HepG2 (cell line): ENCODE results near the gene DRG1. TPM values are rescaled to one million over a fixed set of nuclear protein-coding genes. Genes with fewer than 3 reads are reported as not detected.

Experiments used
- AHR ChIP-seq: IDR thresholded peaks from 2 replicates; pipeline ENCODE4 v1.6.1; 2018; ENCODE audit warnings: missing genetic modification reagents, missing compliant biosample characterization
- ASH2L ChIP-seq: fragments of 300-600, 200-600 bp; sonication (generic); IDR thresholded peaks from 2 replicates; pipeline ENCODE4 v1.7.0; 2017; ENCODE audit warnings: low read depth, mild to moderate bottlenecking, moderate library complexity, mixed read lengths, low read length; ENCODE audit not compliant: insufficient read length
- BCL3 ChIP-seq: sonication (generic); formaldehyde crosslinking; IDR thresholded peaks from 2 replicates; pipeline ENCODE4 v1.5.1; 2020; ENCODE audit warnings: mild to moderate bottlenecking, missing genetic modification reagents, moderate library complexity
- CCDC6 ChIP-seq: sonication (generic); formaldehyde crosslinking; IDR thresholded peaks from 2 replicates; pipeline ENCODE4 v1.8.1; 2022; ENCODE audit warnings: mild to moderate bottlenecking, missing genetic modification reagents, moderate library complexity
- CEBPZ ChIP-seq: IDR thresholded peaks from 2 replicates; pipeline ENCODE4 v1.6.1; 2012; ENCODE audit warnings: low read length, improper control_type of control experiment
- EEA1 ChIP-seq: sonication (generic); formaldehyde crosslinking; IDR thresholded peaks from 2 replicates; pipeline ENCODE4 v1.5.1; 2020; ENCODE audit warnings: mild to moderate bottlenecking, missing genetic modification reagents, borderline replicate concordance
- FLYWCH1 ChIP-seq: sonication (generic); formaldehyde crosslinking; IDR thresholded peaks from 2 replicates; pipeline ENCODE4 v1.8.1; 2023; ENCODE audit warnings: mild to moderate bottlenecking, missing genetic modification reagents
- KLF11 ChIP-seq: IDR thresholded peaks from 2 replicates; pipeline ENCODE4 v1.6.1; 2016; ENCODE audit warnings: missing compliant biosample characterization
- MIER2 ChIP-seq: IDR thresholded peaks from 2 replicates; pipeline ENCODE4 v1.6.1; 2016; ENCODE audit warnings: missing biosample characterization, missing genetic modification reagents
- NCOA1 ChIP-seq: sonication (generic); formaldehyde crosslinking; IDR thresholded peaks from 2 replicates; pipeline ENCODE4 v1.9.0; 2021; ENCODE audit warnings: missing genetic modification reagents
- NFIB ChIP-seq: sonication (generic); formaldehyde crosslinking; IDR thresholded peaks from 2 replicates; pipeline ENCODE4 v1.9.0; 2021; ENCODE audit warnings: missing genetic modification reagents, mild to moderate bottlenecking, borderline replicate concordance
- PHF20 ChIP-seq: sonication (generic); formaldehyde crosslinking; IDR thresholded peaks from 2 replicates; pipeline ENCODE4 v1.5.0; 2020; ENCODE audit warnings: mild to moderate bottlenecking, missing genetic modification reagents
- REL ChIP-seq: sonication (generic); formaldehyde crosslinking; conservative IDR thresholded peaks from 2 replicates; pipeline ENCODE4 v1.8.0; 2022; ENCODE audit warnings: mild to moderate bottlenecking, missing genetic modification reagents, moderate library complexity
- SMAD3 ChIP-seq: sonication (generic); formaldehyde crosslinking; IDR thresholded peaks from 2 replicates; pipeline ENCODE4 v1.4.0; 2020; ENCODE audit warnings: missing genetic modification reagents
- ZBTB43 ChIP-seq: sonication (generic); formaldehyde crosslinking; conservative IDR thresholded peaks from 2 replicates; pipeline ENCODE4 v1.4.0; 2020; ENCODE audit warnings: missing genetic modification reagents
- ZKSCAN5 ChIP-seq: sonication (generic); formaldehyde crosslinking; IDR thresholded peaks from 2 replicates; pipeline ENCODE4 v1.5.1; 2020; ENCODE audit warnings: mild to moderate bottlenecking, missing genetic modification reagents
- ZNF333 ChIP-seq: sonication (generic); formaldehyde crosslinking; IDR thresholded peaks from 2 replicates; pipeline ENCODE4 v1.4.0; 2020; ENCODE audit warnings: mild to moderate bottlenecking, missing genetic modification reagents, borderline replicate concordance
- ZNF34 ChIP-seq: sonication (generic); formaldehyde crosslinking; IDR thresholded peaks from 2 replicates; pipeline ENCODE4 v1.4.0; 2020; ENCODE audit warnings: mild to moderate bottlenecking, missing genetic modification reagents, borderline replicate concordance
- ZNF382 ChIP-seq: sonication (generic); formaldehyde crosslinking; IDR thresholded peaks from 2 replicates; pipeline ENCODE4 v1.5.0; 2020; ENCODE audit warnings: missing genetic modification reagents, mild to moderate bottlenecking, borderline replicate concordance
- ZNF547 ChIP-seq: sonication (generic); formaldehyde crosslinking; IDR thresholded peaks from 2 replicates; pipeline ENCODE4 v1.5.1; 2020; ENCODE audit warnings: mild to moderate bottlenecking, missing genetic modification reagents
- ZNF549 ChIP-seq: sonication (generic); formaldehyde crosslinking; IDR thresholded peaks from 2 replicates; pipeline ENCODE4 v1.5.0; 2020; ENCODE audit warnings: missing genetic modification reagents
- ZNF550 ChIP-seq: sonication (generic); formaldehyde crosslinking; IDR thresholded peaks from 2 replicates; pipeline ENCODE4 v1.4.0; 2020; ENCODE audit warnings: mild to moderate bottlenecking, missing genetic modification reagents, borderline replicate concordance
- ZNF615 ChIP-seq: sonication (generic); formaldehyde crosslinking; IDR thresholded peaks from 2 replicates; pipeline ENCODE4 v1.5.0; 2020; ENCODE audit warnings: mild to moderate bottlenecking, missing genetic modification reagents, borderline replicate concordance
- ZNF737 ChIP-seq: sonication (generic); formaldehyde crosslinking; IDR thresholded peaks from 2 replicates; pipeline ENCODE4 v1.5.0; 2020; ENCODE audit warnings: missing genetic modification reagents, mild to moderate bottlenecking, borderline replicate concordance
- ZSCAN30 ChIP-seq: sonication (generic); formaldehyde crosslinking; IDR thresholded peaks from 2 replicates; pipeline ENCODE4 v1.5.0; 2020; ENCODE audit warnings: mild to moderate bottlenecking, missing genetic modification reagents
- polyA plus RNA-seq, 8 experiments: library from polyadenylated mRNA; depleted of rRNA in 3 of 8; stranded (reverse) in 7 of 8; unstranded in 1 of 8; fragments of >200 nt; fragmentation: Illumina TruSeq in 4 of 8; extraction: Trizol in 4 of 8; gene quantifications; 2 replicates each; pipeline versions ENCODE4 v1.2.1 to v1.2.3, GENCODE V29; 2011 to 2016; ENCODE audit warnings: low read depth in 4 of 8, missing spikeins in 1 of 8, mixed read lengths in 1 of 8; ENCODE audit not compliant: insufficient read depth in 1 of 8
- total RNA-seq, 5 experiments: library from RNA; depleted of rRNA; stranded (reverse); fragments of >200 nt; fragmentation: Illumina TruSeq; extraction: Trizol; gene quantifications; 2 replicates each; pipeline ENCODE4 v1.2.3, GENCODE V29; 2016; ENCODE audit warnings: low read depth in 1 of 5

The DRG1 gene
- total and polyA plus RNA-seq, 2 of the 13 experiments (the other 11 are each of a cell fraction or from before 2014, with no cell fraction given), result 59.0 to 94.8 TPM

GRCh38 chr22:31399211-31400022, at the start of gene DRG1 (continued):
- TF ChIP-seq BCL3 (CRISPR knock-in tag) (peak; percentile 55; the same call in 1 of the 2 replicates), FLYWCH1 (CRISPR knock-in tag) (no peak), AHR (CRISPR knock-in tag) (no peak; the same call in 1 of the 2 replicates), SMAD3 (0 out of 2 replicates have a peak, but pooled peaks have one; percentile 52), PHF20 (CRISPR knock-in tag) (peak; percentile 84), ZNF737 (CRISPR knock-in tag) (0 out of 2 replicates have a peak, but pooled peaks have one; percentile 60), EEA1 (CRISPR knock-in tag) (peak; percentile 60; the same call in 1 of the 2 replicates), NCOA1 (no peak), KLF11 (CRISPR knock-in tag) (no peak), ZNF550 (no peak), ZNF547 (CRISPR knock-in tag) (peak; percentile 93), ZSCAN30 (0 out of 2 replicates have a peak, but pooled peaks have one; percentile 21), MIER2 (CRISPR knock-in tag) (no peak), CEBPZ (no peak), CCDC6 (CRISPR knock-in tag) (peak; percentile 63), ZNF333 (CRISPR knock-in tag) (no peak), NFIB (CRISPR knock-in tag) (no peak), ZNF615 (CRISPR knock-in tag) (0 out of 2 replicates have a peak, but pooled peaks have one; percentile 61), ASH2L (peak; percentile 83), ZNF34 (CRISPR knock-in tag) (no peak), REL (CRISPR knock-in tag) (no peak), ZBTB43 (CRISPR knock-in tag) (peak; percentile 88), ZKSCAN5 (CRISPR knock-in tag) (no peak), ZNF549 (CRISPR knock-in tag) (no peak), ZNF382 (CRISPR knock-in tag) (no peak)
